ENCODE measurements around the gene PSMD14.
"Not testable (repeated sequence)": the region's sequence is repeated elsewhere in the genome, so short reads cannot be mapped to it uniquely, and the experiment has no call there.

PSMD14 gene

GRCh38 chr2:161308178-161308955 is at the start of gene PSMD14:
Gene PSMD14 (plus strand): TSS chr2:161308425. CDS start chr2:161318826, 10,401 bp downstream.
- DNase-seq: peak; percentile 69

GRCh38 chr2:161265874-161266273 is 42.4 kb upstream of the PSMD14 start:
- no peak for DNase-seq

GRCh38 chr2:161269111-161269510 is 39.1 kb upstream of the PSMD14 start:
- no peak for DNase-seq

GRCh38 chr2:161273038-161273760 is 35.0 kb upstream of the PSMD14 start:
- peak; percentile 32 for DNase-seq

GRCh38 chr2:161278564-161279229 is 29.5 kb upstream of the PSMD14 start:
- not testable (repeated sequence) for DNase-seq

GRCh38 chr2:161279230-161279815 is 28.9 kb upstream of the PSMD14 start:
- DNase-seq: not testable (repeated sequence)

- DNase-seq: not testable (repeated sequence)
Observed at GRCh38 chr2:161280906-161281323, 27.3 kb upstream of the PSMD14 start.

- not testable (repeated sequence) for DNase-seq
Observed at GRCh38 chr2:161281615-161282310, 26.5 kb upstream of the PSMD14 start.

- not testable (repeated sequence) for DNase-seq
Observed at GRCh38 chr2:161282311-161282644, 25.9 kb upstream of the PSMD14 start.

- DNase-seq: no peak
Observed at GRCh38 chr2:161283926-161284325, 24.3 kb upstream of the PSMD14 start.

GRCh38 chr2:161303535-161304050 is 4.6 kb upstream of the PSMD14 start:
- DNase-seq: no peak

- DNase-seq: no peak
Observed at GRCh38 chr2:161306919-161307318, 1.3 kb upstream of the PSMD14 start.

GRCh38 chr2:161307676-161308075 is 549 bp upstream of the PSMD14 start:
- no peak for DNase-seq

GRCh38 chr2:161312996-161313395 is 4.8 kb downstream of the PSMD14 start:
- DNase-seq: no peak

- DNase-seq: no peak
Observed at GRCh38 chr2:161315380-161315779, 7.2 kb downstream of the PSMD14 start.

- DNase-seq: no peak
Observed at GRCh38 chr2:161316701-161317100, 8.5 kb downstream of the PSMD14 start.

GRCh38 chr2:161321944-161322648 is 13.9 kb downstream of the PSMD14 start:
- no peak for DNase-seq

GRCh38 chr2:161324876-161325275 is 16.7 kb downstream of the PSMD14 start:
- DNase-seq: no peak

- DNase-seq: no peak
Observed at GRCh38 chr2:161327582-161327981, 19.4 kb downstream of the PSMD14 start.

GRCh38 chr2:161332371-161332967 is 24.2 kb downstream of the PSMD14 start:
- DNase-seq: no peak

- DNase-seq: no peak
Observed at GRCh38 chr2:161335626-161336025, 27.4 kb downstream of the PSMD14 start.

Data from NCI-H2029 treated with DMSO at 0.1 percent for 48 hours (cell line).